ENCODE measurements around the gene MMP3. TPM values are rescaled to one million over a fixed set of nuclear protein-coding genes. Genes with fewer than 3 reads are reported as not detected.

Gene MMP3
- total RNA-seq, 1 experiment from 2014 or later, result not detected

- Histone ChIP-seq H2AFZ (ENCODE audit: low read depth, low read length, poor library complexity, severe bottlenecking) (no peak overlapping the region), H3K79me2 (ENCODE audit: insufficient read depth, low read length) (no peaks in the 10 kb centered on the region), H3K4me2 (ENCODE audit: low read length) (no peak overlapping the region), H3K4me3 (replicated peaks in 1 of 2; ENCODE audit: low read depth in 1 of 2, low read length in 2 of 2) (no peak overlapping the region), H3K27me3 (ENCODE audit: insufficient read depth, low read length) (no peaks in the 10 kb centered on the region), H3K9ac (ENCODE audit: low read length) (no peak overlapping the region), H3K9me2 (ENCODE audit: insufficient read depth) (no peaks in the 10 kb centered on the region), H3K36me3 (ENCODE audit: control insufficient read depth in 1 of 2, insufficient read depth in 2 of 2, low read length in 2 of 2) (no peaks in the 10 kb centered on the region), H3K27ac (ENCODE audit: low read depth, low read length) (no peak overlapping the region), H4K20me1 (ENCODE audit: insufficient read depth) (no peaks in the 10 kb centered on the region), H3K9me3 (ENCODE audit: control insufficient read depth in 1 of 2, insufficient read depth in 1 of 2, low read depth in 1 of 2, low read length in 2 of 2) (no peaks in the 10 kb centered on the region), H3K4me1 (ENCODE audit: control insufficient read depth in 1 of 2, insufficient read depth in 2 of 2, low read length in 2 of 2) (no peaks in the 10 kb centered on the region)
- intact Hi-C loops (cut with micrococcal nuclease), result no loop called here
- ATAC-seq (no peak), DNase-seq (ENCODE audit: low read depth, low spot score) (no peak)
- ChIA-PET POLR2A (no interaction called here), CTCF (no interaction called here), RAD21 (ENCODE audit: low non-redundant PET in 1 of 2, low total read pairs in 2 of 2, uncharacterized antibody in 2 of 2, unreplicated experiment in 2 of 2) (no interaction called here)
- BruUV-seq (replicated peaks), result no TSS peak
- TF ChIP-seq ELF1 (IDR thresholded peaks at IDR 0.05; ENCODE audit: borderline replicate concordance, low read depth) (no peak), ZBTB33 (IDR thresholded peaks at IDR 0.05; ENCODE audit: extremely low read depth, insufficient replicate concordance, low read length) (no peak), FOSL1 (IDR thresholded peaks at IDR 0.05; ENCODE audit: low read depth) (no peak), POLR2AphosphoS5 (IDR thresholded peaks at IDR 0.05; ENCODE audit: low read depth, low read length) (no peak), ZFX (IDR thresholded peaks at IDR 0.05) (no peak), EZH2 (IDR thresholded peaks at IDR 0.05) (no peak), MAX (IDR thresholded peaks at IDR 0.05) (no peak), REST (IDR thresholded peaks at IDR 0.05; ENCODE audit: low read depth) (no peak), CTCF (IDR thresholded peaks at IDR 0.05 in 2 of 3, conservative IDR thresholded peaks at IDR 0.05 in 1 of 3; ENCODE audit: borderline replicate concordance in 1 of 3, insufficient read depth in 1 of 3, low read depth in 2 of 3, low read length in 2 of 3) (no peak), POLR2A (IDR thresholded peaks at IDR 0.05; ENCODE audit: borderline replicate concordance, extremely low read depth, insufficient read depth, insufficient read length) (no peak), SP1 (IDR thresholded peaks at IDR 0.05; ENCODE audit: low read depth) (no peak)
Measured at GRCh38 chr11:102824556-102824955, 18.9 kb downstream of the MMP3 start.

All from HCT116 (cell line).